SHP77 (cell line): ENCODE data around the gene NTF3.

Experiments
- DNase-seq, 2 experiments: peaks; one replicate each; lab custom pipeline; 2025; lab: John Stamatoyannopoulos, UW

NTF3 gene

GRCh38 chr12:5432011-5432400 is at the start of gene NTF3:
Gene NTF3, plus strand, starts transcription at chr12:5432108. Its CDS starts 217 bp downstream, at chr12:5432325.
- DNase-seq: no peak

- DNase-seq: no peak
Measured at GRCh38 chr12:5384015-5384414, 47.9 kb upstream of the NTF3 start.

GRCh38 chr12:5388581-5389535 is 43.0 kb upstream of the NTF3 start:
- no peak for DNase-seq

GRCh38 chr12:5390174-5390799 is 41.6 kb upstream of the NTF3 start:
- DNase-seq: no peak

GRCh38 chr12:5391653-5392052 is 40.3 kb upstream of the NTF3 start:
- DNase-seq: no peak

- DNase-seq: no peak
Measured at GRCh38 chr12:5392961-5393360, 38.9 kb upstream of the NTF3 start.

- DNase-seq: peak in 1 of 2 experiments; percentile 2
Measured at GRCh38 chr12:5395443-5396271, 36.3 kb upstream of the NTF3 start.

GRCh38 chr12:5396541-5396940 is 35.4 kb upstream of the NTF3 start:
- no peak for DNase-seq

GRCh38 chr12:5399266-5399665 is 32.6 kb upstream of the NTF3 start:
- DNase-seq: no peak

GRCh38 chr12:5402009-5402935 is 29.6 kb upstream of the NTF3 start:
- no peak for DNase-seq

GRCh38 chr12:5403411-5403810 is 28.5 kb upstream of the NTF3 start:
- no peak for DNase-seq

GRCh38 chr12:5407034-5407856 is 24.7 kb upstream of the NTF3 start:
- DNase-seq: no peak

GRCh38 chr12:5409619-5410018 is 22.3 kb upstream of the NTF3 start:
- no peak for DNase-seq

- no peak for DNase-seq
Measured at GRCh38 chr12:5416571-5416970, 15.3 kb upstream of the NTF3 start.

- no peak for DNase-seq
Measured at GRCh38 chr12:5417500-5417899, 14.4 kb upstream of the NTF3 start.

GRCh38 chr12:5428332-5429221 is 3.3 kb upstream of the NTF3 start:
- no peak for DNase-seq

GRCh38 chr12:5429741-5430557 is 2.0 kb upstream of the NTF3 start:
- no peak for DNase-seq
